ENCODE results near the gene GATB.
"Not testable (repeated sequence)": the region's sequence is repeated elsewhere in the genome, so short reads cannot be mapped to it uniquely, and the experiment has no call there.

GATB gene

DNA sequence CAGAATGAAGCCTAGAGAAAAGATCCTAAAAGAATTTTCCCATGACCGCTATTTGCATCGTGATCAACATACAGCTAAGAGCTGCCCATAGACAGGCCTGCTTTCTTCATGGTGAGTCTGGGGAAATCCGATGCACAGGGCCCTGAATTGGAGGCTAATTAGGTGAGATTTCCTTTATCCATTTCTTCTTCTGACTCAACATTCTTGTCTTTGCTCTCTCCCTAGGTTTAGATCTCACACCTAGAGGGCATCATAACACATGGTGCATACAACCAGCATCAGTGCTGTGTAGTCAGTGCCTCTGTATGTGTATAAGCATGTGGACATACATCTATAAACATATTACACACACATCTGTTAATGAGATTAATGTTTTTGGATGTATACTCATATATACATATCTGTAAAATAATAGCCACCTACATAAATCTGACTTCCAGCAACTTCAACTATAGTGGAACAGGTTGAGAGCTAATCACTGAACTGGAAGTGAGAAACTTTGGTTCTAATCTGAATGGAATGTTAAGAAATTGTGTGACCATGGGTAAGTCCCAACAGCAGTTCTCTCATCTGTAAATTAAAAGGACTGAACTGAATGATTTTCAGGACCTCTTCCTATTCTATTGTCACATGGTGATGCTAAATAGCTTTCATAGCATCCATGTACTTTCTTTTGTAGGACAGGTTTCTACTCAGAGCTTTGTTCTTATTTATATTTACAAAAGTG, 17.5 kb downstream of the GATB start:
- DNase-seq (ENCODE audit: low spot score in 2 of 2) (no peak), ATAC-seq (replicated peaks; ENCODE audit: extremely low read depth, poor library complexity, severe bottlenecking) (no peak)
- Mint-ChIP-seq H3K36me3 (ENCODE audit: insufficient read depth) (peaks cover 2% of the 10 kb centered on the region), H3K4me3 (no peak overlapping the region), H3K4me1 (no peaks in the 10 kb centered on the region), H3K9me3 (no peaks in the 10 kb centered on the region), H3K27me3 (no peaks in the 10 kb centered on the region), H3K27ac (ENCODE audit: low read depth) (no peak overlapping the region)

DNA sequence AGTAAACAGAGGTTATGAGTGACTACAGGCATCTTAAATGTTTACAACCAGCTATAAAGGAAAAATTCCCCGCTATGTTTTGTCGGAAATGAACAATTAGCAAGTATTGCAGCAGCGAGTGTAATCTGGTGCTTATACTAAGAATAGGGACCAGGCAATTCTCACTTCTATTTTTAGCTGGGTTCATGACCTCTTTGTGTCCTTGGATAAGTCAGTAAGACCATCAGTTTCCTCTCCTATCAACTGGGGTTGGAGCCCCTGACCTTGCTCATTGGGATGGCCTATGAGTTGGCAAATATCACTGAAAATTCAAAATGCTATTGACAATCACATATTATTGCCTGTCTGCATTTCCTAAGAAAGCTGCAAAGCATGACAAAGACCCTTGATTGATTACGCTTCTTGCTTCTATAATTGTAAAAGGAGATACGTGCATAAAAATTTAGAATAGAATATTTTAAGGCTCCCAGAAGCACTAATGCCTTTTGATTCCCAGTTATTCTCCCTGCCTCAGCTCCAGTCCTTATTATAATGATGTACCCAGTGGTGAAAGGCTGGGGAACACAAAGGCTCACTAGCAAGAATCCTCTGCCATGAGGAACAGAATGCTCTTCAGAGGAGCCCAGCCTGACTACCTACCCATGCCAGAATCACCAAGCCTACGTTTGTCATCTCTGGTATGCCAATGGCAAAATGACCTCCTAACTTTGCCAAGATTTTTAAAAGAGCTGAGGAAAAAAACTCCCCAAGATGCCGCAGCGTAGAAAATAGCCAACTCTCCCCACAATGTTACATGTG, 21.9 kb downstream of the GATB start:
- Mint-ChIP-seq H3K4me3 (no peak overlapping the region), H3K9me3 (peaks cover 9% of the 10 kb centered on the region), H3K4me1 (peaks cover 5% of the 10 kb centered on the region), H3K27me3 (no peaks in the 10 kb centered on the region), H3K36me3 (ENCODE audit: insufficient read depth) (peaks cover 1% of the 10 kb centered on the region), H3K27ac (ENCODE audit: low read depth) (no peak overlapping the region)
- no peak for DNase-seq (ENCODE audit: low spot score in 2 of 2)
- no peak for ATAC-seq (replicated peaks; ENCODE audit: extremely low read depth, poor library complexity, severe bottlenecking)

DNA sequence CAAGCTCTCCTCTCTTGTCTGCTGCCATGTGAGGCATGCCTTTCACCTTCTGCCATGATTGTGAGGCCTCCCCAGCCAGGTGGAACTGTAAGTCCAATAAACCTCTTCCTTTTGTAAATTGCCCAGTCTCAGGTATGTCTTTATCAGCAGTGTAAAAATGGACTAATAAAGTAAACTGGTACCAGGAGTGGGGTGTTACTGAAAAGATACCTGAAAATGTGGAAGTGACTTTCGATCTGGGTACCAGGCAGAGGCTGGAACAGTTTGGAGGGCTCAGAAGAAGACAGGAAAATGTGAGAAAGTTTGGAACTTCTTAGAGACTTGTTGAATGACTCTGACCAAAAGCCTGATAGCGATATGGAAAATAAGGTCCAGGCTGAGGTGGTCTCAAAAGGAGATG, 24.0 kb downstream of the GATB start:
- not testable (repeated sequence) for H3K4me3 Mint-ChIP-seq; H3K36me3 Mint-ChIP-seq (ENCODE audit: insufficient read depth); DNase-seq (ENCODE audit: low spot score in 2 of 2); H3K9me3 Mint-ChIP-seq; H3K27me3 Mint-ChIP-seq; H3K27ac Mint-ChIP-seq (ENCODE audit: low read depth); ATAC-seq (replicated peaks; ENCODE audit: extremely low read depth, poor library complexity, severe bottlenecking)
- H3K4me1 Mint-ChIP-seq: peaks cover 13% of the 10 kb centered on the region

DNA sequence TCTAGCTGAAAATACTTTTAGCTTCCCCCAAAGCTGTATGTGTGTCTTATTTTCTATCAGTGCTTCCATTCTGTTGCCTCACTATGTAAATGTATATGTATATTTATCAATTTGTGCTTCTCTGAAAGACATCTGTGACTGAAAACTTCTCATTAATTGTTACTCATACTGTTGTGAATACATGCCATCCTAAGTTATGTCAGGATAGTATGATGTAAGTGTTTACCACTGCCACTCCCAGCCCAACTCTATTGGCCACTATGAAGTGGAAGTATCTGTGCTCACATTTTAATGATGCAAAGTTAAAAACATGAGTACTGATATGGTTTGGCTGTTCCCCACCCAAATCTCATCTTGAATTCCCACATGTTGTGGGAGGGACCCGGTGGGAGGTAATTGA, 24.4 kb downstream of the GATB start:
- Mint-ChIP-seq H3K4me3 (no peak overlapping the region), H3K27ac (ENCODE audit: low read depth) (no peak overlapping the region), H3K27me3 (no peaks in the 10 kb centered on the region), H3K36me3 (ENCODE audit: insufficient read depth) (peaks cover 1% of the 10 kb centered on the region), H3K9me3 (peaks cover 9% of the 10 kb centered on the region), H3K4me1 (peaks cover 13% of the 10 kb centered on the region)
- DNase-seq (ENCODE audit: low spot score in 2 of 2): no peak
- no peak for ATAC-seq (replicated peaks; ENCODE audit: extremely low read depth, poor library complexity, severe bottlenecking)

DNA sequence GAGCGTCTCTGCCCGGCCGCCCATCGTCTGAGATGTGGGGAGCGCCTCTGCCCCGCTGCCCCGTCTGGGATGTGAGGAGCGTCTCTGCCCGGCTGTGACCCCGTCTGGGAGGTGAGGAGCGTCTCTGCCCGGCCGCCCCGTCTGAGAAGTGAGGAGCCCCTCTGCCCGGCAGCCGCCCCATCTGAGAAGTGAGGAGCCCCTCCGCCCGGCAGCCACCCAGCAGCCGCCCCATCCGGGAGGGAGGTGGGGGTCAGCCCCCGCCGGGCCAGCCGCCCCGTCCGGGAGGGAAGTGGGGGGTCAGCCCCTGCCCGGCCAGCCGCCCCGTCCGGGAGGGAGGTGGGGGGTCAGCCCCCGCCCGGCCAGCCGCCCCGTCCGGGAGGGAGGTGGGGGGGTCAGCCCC, 29.1 kb downstream of the GATB start:
- peaks cover 19% of the 10 kb centered on the region for H3K4me1 Mint-ChIP-seq
- ATAC-seq (replicated peaks; ENCODE audit: extremely low read depth, poor library complexity, severe bottlenecking); H3K36me3 Mint-ChIP-seq (ENCODE audit: insufficient read depth); DNase-seq (ENCODE audit: low spot score in 2 of 2); H3K27me3 Mint-ChIP-seq; H3K9me3 Mint-ChIP-seq; H3K27ac Mint-ChIP-seq (ENCODE audit: low read depth); H3K4me3 Mint-ChIP-seq: not testable (repeated sequence)

DNA sequence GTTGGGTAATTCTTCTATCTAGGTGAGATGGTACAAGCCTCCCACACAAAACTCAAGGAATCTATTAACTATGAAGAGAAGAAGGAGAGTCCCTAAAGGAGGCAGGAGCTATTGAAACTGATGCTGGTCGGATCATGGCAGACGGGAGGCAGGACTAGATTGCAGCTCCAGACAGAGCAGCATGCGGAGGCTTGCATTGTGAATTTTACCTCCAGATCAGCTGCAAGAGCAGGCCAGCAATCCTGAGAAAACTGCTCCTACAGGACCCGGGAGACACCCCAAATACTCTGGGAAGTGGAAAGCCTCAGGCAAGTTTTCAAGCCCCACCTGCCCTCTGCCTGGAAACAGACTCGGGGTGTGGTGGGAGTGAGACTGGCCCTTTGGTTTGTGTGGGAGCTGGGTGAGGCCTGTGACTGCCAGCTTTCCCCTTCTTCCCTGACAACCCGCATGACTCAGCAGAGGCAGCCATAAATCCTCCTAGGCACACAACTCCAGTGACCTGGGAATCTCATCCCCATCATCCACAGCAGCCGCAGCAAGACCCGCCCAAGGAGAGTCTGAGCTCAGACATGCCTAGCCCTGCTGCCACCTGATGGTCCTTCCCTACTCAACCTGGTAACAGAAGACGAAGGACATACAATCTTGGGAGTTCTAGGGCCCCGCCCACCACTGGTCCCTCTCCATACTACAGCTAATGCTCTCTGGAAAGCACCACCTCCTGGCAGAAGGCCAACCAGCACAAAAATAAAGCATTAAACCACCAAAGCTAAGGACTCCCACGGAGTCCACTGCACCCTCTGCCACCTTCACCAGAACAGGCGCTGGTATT, 30.9 kb downstream of the GATB start:
- Mint-ChIP-seq H3K36me3 (ENCODE audit: insufficient read depth) (peaks cover 3% of the 10 kb centered on the region), H3K27ac (ENCODE audit: low read depth) (no peak overlapping the region), H3K27me3 (no peaks in the 10 kb centered on the region), H3K4me3 (no peak overlapping the region), H3K4me1 (peaks cover 16% of the 10 kb centered on the region), H3K9me3 (no peaks in the 10 kb centered on the region)
- ATAC-seq (replicated peaks; ENCODE audit: extremely low read depth, poor library complexity, severe bottlenecking): no peak
- DNase-seq (ENCODE audit: low spot score in 2 of 2): no peak

DNA sequence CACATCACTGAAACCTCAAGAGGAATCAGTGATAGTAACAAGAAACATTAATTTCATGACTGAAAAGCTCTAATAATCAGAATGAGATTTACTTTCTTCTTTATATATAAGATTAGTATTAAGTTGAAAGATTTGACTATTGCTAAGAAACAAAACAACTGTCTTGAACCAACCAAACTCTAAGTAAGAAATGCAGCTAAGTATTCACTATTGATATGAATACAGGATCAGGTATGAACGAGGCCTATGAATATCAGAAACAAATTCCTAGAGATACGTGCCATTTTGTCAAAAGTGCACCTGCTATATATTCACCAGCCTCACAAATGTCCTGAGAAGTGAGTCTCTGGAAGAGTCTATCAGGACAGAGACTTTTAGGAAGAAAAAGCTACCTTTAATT, 32.1 kb downstream of the GATB start:
- Mint-ChIP-seq H3K36me3 (ENCODE audit: insufficient read depth) (peaks cover 3% of the 10 kb centered on the region), H3K27me3 (no peaks in the 10 kb centered on the region), H3K4me1 (peaks cover 21% of the 10 kb centered on the region), H3K4me3 (no peak overlapping the region), H3K9me3 (no peaks in the 10 kb centered on the region), H3K27ac (ENCODE audit: low read depth) (no peak overlapping the region)
- ATAC-seq (replicated peaks; ENCODE audit: extremely low read depth, poor library complexity, severe bottlenecking) (no peak), DNase-seq (ENCODE audit: low spot score in 2 of 2) (no peak)

DNA sequence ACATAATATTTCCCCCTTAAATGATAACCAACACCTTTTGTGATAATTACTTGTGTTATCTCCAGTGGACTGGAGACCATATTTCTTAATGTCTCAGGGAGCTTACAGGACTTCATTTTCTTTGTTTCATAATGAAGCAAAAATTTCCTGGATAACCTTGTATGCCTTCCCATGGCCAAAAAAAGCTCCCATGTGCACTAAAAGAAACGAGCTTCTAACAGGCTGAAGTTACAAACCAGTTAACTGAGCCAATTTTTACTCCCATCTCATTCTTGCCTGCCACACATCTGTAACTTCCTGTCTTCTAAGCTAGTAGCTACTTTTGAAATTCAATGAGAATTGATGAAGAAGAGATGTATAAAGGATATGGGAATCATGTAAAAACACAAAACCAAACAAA, 32.8 kb downstream of the GATB start:
- no peaks in the 10 kb centered on the region for H3K27me3 Mint-ChIP-seq
- no peak for ATAC-seq (replicated peaks; ENCODE audit: extremely low read depth, poor library complexity, severe bottlenecking)
- H3K4me1 Mint-ChIP-seq: peaks cover 17% of the 10 kb centered on the region
- no peak overlapping the region for H3K4me3 Mint-ChIP-seq
- peaks cover 3% of the 10 kb centered on the region for H3K36me3 Mint-ChIP-seq (ENCODE audit: insufficient read depth)
- DNase-seq (ENCODE audit: low spot score in 2 of 2): no peak
- H3K9me3 Mint-ChIP-seq: no peaks in the 10 kb centered on the region
- H3K27ac Mint-ChIP-seq (ENCODE audit: low read depth): no peak overlapping the region

DNA sequence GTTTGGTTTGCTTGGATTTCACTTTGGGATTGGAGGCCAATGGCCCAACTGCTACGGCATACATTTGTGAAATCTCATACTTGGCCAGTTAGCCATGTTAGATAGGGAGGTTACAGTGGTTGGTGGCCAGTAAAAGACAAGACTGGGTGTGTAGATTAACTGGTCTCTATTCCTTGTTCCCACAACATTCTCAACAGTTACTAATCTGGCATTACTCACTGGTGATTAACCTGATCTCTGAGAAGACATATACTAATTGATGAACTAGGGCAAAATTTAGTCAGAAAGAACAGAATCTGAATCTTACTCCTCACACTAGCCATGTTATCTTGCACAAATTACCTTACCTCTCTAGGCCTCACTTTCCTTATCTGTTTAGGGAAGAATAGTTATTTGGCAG, 33.4 kb downstream of the GATB start:
- no peaks in the 10 kb centered on the region for H3K27me3 Mint-ChIP-seq
- H3K27ac Mint-ChIP-seq (ENCODE audit: low read depth): no peak overlapping the region
- no peak overlapping the region for H3K4me3 Mint-ChIP-seq
- ATAC-seq (replicated peaks; ENCODE audit: extremely low read depth, poor library complexity, severe bottlenecking) (no peak), DNase-seq (ENCODE audit: low spot score in 2 of 2) (no peak)
- peaks cover 3% of the 10 kb centered on the region for H3K36me3 Mint-ChIP-seq (ENCODE audit: insufficient read depth)
- H3K9me3 Mint-ChIP-seq: no peaks in the 10 kb centered on the region
- peaks cover 13% of the 10 kb centered on the region for H3K4me1 Mint-ChIP-seq

DNA sequence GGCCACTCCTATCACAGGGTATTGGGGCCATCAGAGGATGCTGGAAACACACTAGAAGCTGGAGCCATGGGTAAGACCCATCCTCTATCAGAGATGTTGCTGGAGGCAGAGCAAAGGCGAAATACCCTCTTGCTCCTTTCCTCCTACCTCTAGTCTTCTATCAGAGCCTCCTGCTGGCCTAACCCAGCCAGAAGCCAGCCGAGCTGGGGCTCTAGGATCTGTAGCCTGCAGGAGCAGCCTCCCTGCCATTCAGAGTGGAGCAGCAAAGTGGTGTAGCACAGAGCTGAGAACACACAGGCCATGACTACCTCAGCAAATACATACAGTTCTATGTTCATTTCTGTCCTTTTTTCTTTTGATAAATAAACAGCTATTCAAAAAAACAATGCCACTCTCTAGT, 35.7 kb downstream of the GATB start:
- ATAC-seq (replicated peaks; ENCODE audit: extremely low read depth, poor library complexity, severe bottlenecking) (no peak), DNase-seq (ENCODE audit: low spot score in 2 of 2) (no peak)
- Mint-ChIP-seq H3K36me3 (ENCODE audit: insufficient read depth) (peaks cover 3% of the 10 kb centered on the region), H3K9me3 (no peaks in the 10 kb centered on the region), H3K27ac (ENCODE audit: low read depth) (no peak overlapping the region), H3K27me3 (no peaks in the 10 kb centered on the region), H3K4me3 (no peak overlapping the region), H3K4me1 (peaks cover 13% of the 10 kb centered on the region)

DNA sequence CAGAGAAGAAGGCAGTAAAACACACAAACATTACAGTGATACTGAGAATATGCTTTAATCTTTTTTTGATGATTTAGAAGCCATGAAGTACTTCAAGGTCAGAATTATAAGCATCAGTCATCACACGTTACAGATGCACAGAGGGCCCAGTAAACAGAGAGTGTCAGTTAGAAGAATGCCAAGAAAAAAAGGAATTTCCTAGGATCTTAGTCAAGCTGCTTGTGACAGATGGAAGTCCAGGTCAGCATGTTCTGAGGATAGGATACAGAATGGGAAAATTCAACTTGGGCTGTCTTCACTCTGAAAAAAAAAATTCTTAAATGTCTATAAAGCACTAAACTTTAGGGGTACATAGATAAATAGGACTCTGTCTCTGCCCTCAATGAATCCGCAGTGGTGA, 38.9 kb downstream of the GATB start:
- no peak overlapping the region for H3K27ac Mint-ChIP-seq (ENCODE audit: low read depth)
- DNase-seq (ENCODE audit: low spot score in 2 of 2) (no peak), ATAC-seq (replicated peaks; ENCODE audit: extremely low read depth, poor library complexity, severe bottlenecking) (no peak)
- H3K4me1 Mint-ChIP-seq: peaks cover 7% of the 10 kb centered on the region
- H3K9me3 Mint-ChIP-seq: no peaks in the 10 kb centered on the region
- no peak overlapping the region for H3K4me3 Mint-ChIP-seq
- H3K36me3 Mint-ChIP-seq (ENCODE audit: insufficient read depth): peaks cover 2% of the 10 kb centered on the region
- H3K27me3 Mint-ChIP-seq: no peaks in the 10 kb centered on the region

DNA sequence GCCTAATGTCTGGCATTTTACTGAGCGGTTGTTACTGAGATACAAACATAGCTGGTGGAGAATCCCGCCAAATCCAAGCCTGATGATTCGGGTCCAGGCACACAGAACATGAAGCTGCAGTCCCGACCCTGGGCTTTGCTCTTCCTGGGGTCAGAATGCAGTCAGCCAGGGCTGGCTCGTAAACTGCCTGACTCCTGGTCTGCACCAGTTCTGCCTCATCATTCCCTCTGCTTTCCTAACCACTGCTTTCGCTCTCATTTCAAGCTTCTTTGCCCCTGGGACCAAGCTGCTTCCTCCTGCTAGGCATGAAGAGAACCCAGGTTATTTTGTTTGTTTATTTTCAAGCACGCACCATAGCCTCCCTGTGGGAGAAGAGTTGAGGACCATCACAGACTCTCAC, 39.3 kb downstream of the GATB start:
- Mint-ChIP-seq H3K36me3 (ENCODE audit: insufficient read depth) (no peaks in the 10 kb centered on the region), H3K4me3 (no peak overlapping the region), H3K9me3 (no peaks in the 10 kb centered on the region), H3K27ac (ENCODE audit: low read depth) (no peak overlapping the region), H3K27me3 (no peaks in the 10 kb centered on the region), H3K4me1 (peaks cover 7% of the 10 kb centered on the region)
- ATAC-seq (replicated peaks; ENCODE audit: extremely low read depth, poor library complexity, severe bottlenecking) (no peak), DNase-seq (ENCODE audit: low spot score in 2 of 2) (no peak)

All from central memory CD8-positive, alpha-beta T cell (primary cell).